Stimulated activated naive CD8-positive, alpha-beta T cell treated with anti-CD3 and anti-CD28 coated beads, Interleukin-15, Interleukin-2, amounts not matched to agents 100 U/mL and 50 U/mL, for 24 hours (primary cell): Measurements from ENCODE around the gene GATA1.
A peak's percentile ranks its signal among the peaks of the same experiment; 100 is the strongest.

Source experiments
- ATAC-seq: fragments of 150-1000 bp; cut with Tn5 transposase; one replicate; pipeline ENCODE4 v1.10.0; 2021
- DNase-seq: peaks from one replicate; pipeline ENCODE4 v3.0.0; 2021

Gene GATA1

GRCh38 chrX:48785186-48785539 is 1.2 kb upstream of the GATA1 start:
- DNase-seq = no peak
- ATAC-seq = no peak

GRCh38 chrX:48785540-48786214 is 713 bp upstream of the GATA1 start:
- DNase-seq (no peak), ATAC-seq (no peak)

- ATAC-seq (no peak), DNase-seq (no peak)
These were observed 575 bp downstream of the GATA1 start for GRCh38 chrX:48786825-48787504.

DNA sequence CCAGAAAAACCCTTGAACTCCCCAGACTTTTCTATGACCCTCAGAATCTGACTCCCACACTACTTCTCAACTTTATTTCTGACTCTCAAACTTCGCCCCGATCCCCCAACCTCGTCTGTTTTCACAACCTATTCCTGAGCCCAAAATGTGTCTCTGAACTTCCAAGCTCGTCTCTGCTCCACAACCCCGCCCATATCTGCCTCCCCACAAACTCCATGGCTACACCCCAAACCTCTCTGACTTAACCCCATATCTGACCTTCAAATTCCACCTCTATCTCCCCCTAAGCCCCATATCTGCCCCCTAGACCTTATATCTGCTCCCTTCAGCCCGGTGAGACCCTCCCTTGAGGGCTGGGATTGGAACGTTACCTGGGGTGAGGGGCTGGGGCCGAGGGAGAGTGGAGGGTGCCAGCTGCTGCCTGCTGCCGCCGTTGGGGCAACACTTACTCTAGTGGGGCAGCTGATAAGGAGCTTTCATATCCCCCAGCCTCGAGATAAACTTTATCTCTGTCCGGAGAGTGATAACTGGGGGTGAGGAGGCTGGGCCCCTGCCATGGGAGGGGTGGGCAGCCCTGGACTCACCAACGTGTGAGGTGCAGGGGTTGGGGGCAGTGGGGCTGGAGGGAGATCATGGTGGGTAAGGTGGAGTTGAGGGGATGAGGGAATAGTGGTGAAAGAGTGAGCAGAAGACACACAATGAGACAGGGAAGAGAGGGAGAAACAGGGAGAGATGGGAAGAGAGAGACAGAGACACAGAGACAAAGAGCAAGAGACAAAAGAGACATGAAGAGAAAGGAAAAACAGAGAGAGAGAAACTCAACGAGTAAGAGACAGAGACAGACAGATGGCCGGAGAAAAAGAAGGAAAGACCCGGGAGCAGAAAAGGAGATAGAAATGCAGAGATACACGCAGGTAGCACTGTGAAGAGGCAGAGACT is 1.4 kb downstream of the GATA1 start:
- DNase-seq = no peak
- no peak for ATAC-seq

- no peak for ATAC-seq
- DNase-seq = no peak
These were observed 3.2 kb downstream of the GATA1 start for GRCh38 chrX:48789366-48790220.

GRCh38 chrX:48790477-48790876 is 4.1 kb downstream of the GATA1 start:
- ATAC-seq = no peak
- DNase-seq = no peak

- DNase-seq (no peak), ATAC-seq (no peak)
These were observed 4.9 kb downstream of the GATA1 start for GRCh38 chrX:48791063-48791820.

DNA sequence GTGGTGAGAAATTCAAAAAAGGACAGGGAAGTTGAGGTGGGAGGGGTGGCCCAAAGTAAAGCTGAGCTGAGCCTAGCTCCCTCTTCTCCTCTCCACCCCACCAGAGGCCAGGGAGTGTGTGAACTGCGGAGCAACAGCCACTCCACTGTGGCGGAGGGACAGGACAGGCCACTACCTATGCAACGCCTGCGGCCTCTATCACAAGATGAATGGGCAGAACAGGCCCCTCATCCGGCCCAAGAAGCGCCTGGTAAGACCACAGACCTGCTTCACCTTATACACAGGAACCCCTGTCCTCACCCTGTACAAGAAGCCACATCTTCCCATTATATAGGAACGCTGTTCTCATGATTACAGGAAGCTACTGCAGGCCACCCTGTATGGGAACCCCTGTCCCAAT is 5.8 kb downstream of the GATA1 start:
- DNase-seq (no peak), ATAC-seq (no peak)

GRCh38 chrX:48793935-48794334 is 7.5 kb downstream of the GATA1 start:
- DNase-seq = no peak
- no peak for ATAC-seq

DNA sequence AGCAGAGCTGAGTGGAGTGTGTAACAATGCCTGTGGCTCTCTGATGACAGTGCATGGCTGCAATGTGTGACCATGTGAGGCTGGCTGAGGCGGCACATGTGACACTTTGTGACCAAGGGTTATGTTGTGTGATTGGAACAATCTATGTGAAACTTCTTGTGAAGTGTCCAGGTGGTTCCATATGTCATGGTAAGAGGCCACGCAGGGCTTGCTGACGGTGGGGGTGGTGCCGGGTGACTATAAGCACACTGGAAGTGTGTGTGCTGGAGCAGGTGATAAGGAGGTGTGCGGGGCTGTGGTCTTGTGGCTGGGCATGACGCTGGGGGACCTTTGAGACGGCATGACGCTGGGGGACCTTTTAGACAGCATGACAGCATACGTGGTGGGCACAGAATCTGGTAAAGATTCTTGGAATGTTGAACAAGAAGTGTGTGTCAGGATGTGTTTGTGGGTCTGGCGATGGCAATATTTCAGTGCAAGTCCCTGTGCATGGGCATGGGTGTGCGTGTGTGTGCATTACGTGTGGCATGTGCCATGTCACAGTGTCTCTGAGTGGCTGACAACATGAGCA is 8.0 kb downstream of the GATA1 start:
- ATAC-seq (no peak), DNase-seq (no peak)

- DNase-seq = no peak
These were observed 8.6 kb downstream of the GATA1 start for GRCh38 chrX:48794911-48795515.

DNA sequence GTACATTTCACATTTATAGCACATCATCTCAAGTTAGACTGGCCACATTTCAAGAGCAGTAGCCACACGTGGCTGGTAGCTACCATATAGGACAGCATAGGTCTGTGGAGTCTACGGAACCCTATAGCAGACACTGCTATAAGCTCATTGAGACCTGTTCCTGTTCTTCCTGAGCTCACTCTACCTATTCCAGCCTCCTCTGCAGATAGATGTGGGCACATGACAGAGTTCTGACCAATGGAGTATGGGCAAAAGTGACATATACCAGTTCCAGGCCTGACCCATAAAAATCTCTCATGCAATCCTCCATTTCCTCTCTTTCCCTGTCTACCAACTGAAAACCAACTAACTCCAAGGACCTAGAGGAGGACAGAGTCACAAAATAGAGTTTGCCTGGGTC is 11.9 kb downstream of the GATA1 start:
- ATAC-seq (no peak), DNase-seq (no peak)

More at GRCh38 chrX:48794911-48795515, 8.6 kb downstream of the GATA1 start:
- no peak for ATAC-seq

DNA sequence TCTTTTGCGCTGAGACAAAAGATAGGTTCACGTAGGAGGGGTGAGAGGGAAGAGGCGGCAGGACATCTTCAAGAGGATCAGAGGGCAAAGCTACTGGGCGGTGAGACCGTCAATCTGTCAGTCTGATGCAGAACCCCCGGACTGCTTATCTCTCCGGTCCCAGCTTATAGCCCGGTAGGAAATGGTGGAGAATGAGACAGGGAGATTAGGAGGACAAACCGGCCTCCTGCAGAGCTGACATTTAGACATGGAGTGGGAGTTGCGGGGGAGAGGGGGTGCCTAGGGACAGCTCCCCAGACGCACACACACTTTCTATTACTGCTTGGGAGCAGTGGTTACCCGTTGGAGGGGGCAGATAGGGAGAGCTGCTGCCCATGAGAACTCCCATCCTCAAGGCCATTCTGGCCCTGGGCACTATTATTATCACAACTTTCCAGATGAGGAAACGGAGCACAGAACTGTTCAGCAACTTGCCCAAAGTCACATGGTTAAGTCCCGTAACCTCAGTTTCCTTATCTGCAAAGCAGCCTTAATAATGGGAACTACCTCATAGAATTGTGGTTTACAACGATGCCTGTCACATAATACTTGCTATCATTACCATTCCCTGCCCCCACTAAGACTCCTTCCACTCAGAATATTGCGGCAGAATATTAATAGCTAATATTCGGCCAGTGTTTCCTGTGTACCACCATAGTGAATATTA is 14.3 kb downstream of the GATA1 start:
- DNase-seq = peak; percentile 9

DNA sequence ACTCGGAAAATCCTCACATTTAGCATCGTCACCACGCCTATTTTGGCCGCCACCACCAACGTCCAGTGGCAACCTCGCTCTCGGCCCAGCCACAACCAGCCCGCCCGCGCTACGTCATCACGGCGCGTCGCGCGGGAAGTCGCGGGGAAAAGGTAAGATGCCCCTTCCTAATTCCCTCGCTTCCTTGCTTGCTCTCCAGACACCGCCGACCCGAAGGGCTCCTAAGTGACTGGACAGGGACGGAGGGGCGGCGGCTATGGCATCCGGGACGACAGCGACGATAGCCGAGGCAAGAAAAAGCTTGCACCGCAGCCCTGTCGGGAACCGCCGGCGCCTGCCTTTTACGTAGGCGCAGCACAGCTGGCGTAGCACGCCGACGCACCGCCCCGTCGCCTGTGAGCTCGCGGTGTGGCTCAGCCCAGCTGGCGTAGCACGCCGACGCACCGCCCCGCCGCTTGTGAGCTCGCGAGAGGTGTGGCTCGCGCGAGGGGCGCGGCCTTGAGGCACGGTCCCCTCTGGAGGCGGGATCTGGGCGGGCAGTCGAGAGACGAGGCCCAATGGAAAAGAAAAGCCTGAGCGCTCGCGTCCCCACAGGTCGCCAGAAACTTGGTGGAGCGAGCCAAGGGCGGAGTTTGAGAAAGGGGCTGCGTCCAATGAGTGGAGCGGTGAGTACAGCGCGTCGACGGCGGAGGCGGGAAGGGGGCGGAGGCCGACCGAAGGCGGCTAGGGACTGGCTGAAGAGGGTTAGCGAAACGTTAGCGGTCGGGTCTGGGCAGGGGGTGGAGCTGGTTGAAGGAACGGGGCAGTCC is 15.1 kb downstream of the GATA1 start, which contains the start of gene HDAC6:
TSS of gene HDAC6 (plus strand) at position 788 of the 809 bp plus-strand sequence. CDS start 626 bp downstream, outside the sequence.
- peak; percentile 91 for DNase-seq
- peak; percentile 89 for ATAC-seq

More for the DNA sequence above, 14.3 kb downstream of the GATA1 start:
- no peak for ATAC-seq

- ATAC-seq = peak; percentile 57
These were observed 15.9 kb downstream of the GATA1 start for GRCh38 chrX:48802089-48802904.

DNA sequence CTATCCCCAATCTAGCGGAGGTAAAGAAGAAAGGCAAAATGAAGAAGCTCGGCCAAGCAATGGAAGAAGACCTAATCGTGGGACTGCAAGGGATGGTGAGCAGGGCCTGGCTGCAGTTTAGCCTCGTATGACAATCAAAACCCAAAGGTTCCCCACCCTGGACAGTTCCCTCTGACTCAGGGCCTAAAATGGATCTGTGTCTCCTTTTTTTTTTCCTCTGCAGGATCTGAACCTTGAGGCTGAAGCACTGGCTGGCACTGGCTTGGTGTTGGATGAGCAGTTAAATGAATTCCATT is 16.5 kb downstream of the GATA1 start:
- DNase-seq = no peak
- no peak for ATAC-seq

More at GRCh38 chrX:48802089-48802904, 15.9 kb downstream of the GATA1 start:
- peak; percentile 77 for DNase-seq

DNA sequence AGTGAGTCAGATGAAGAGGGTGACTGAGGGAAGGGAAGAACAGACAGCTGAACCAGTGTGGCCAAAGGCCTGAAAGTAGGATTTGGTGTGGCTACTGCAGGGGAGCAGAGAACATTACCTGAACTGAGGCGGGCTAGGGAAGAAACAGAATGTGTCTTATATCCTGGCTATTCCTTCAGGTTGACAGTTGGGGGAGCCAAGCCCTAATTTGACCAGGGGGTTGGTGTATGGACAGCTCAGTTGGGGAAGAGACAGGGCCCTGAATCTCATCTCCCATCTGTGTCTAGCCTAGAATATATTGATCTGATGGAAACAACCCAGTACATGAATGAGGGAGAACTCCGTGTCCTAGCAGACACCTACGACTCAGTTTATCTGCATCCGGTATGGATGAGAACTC is 19.7 kb downstream of the GATA1 start:
- ATAC-seq (no peak), DNase-seq (no peak)

GRCh38 chrX:48813644-48814043 is 27.3 kb downstream of the GATA1 start:
- DNase-seq (no peak), ATAC-seq (no peak)
